HG03108 (cell line): ENCODE data around the gene OGFOD2.
"Not testable (repeated sequence)": the region's sequence is repeated elsewhere in the genome, so short reads cannot be mapped to it uniquely, and the experiment has no call there.

Source experiments
- ATAC-seq: cut with Tn5 transposase; IDR thresholded peaks from one replicate; pipeline ENCODE4 v1.9.1; 2021; ENCODE audit warnings: moderate library complexity; ENCODE audit not compliant: unreplicated experiment

OGFOD2 gene

GRCh38 chr12:123001464-123001863 lies 26.4 kb downstream of the OGFOD2 start:
- no peak for ATAC-seq

GRCh38 chr12:123003257-123003656 lies 28.2 kb downstream of the OGFOD2 start:
- no peak for ATAC-seq

- no peak for ATAC-seq
Measured at GRCh38 chr12:123004287-123004686, 29.2 kb downstream of the OGFOD2 start.

- no peak for ATAC-seq
Measured at GRCh38 chr12:123005081-123005626, 30.1 kb downstream of the OGFOD2 start.

GRCh38 chr12:123006977-123007376 lies 31.9 kb downstream of the OGFOD2 start:
- no peak for ATAC-seq

- no peak for ATAC-seq
Measured at GRCh38 chr12:123010110-123010509, 35.1 kb downstream of the OGFOD2 start.

GRCh38 chr12:123010681-123011080 lies 35.6 kb downstream of the OGFOD2 start:
- ATAC-seq, result no peak

GRCh38 chr12:123011701-123012100 lies 36.7 kb downstream of the OGFOD2 start:
- ATAC-seq, result no peak

- ATAC-seq, result no peak
Measured at GRCh38 chr12:123013185-123014095, 38.4 kb downstream of the OGFOD2 start.

- ATAC-seq, result not testable (repeated sequence)
Measured at GRCh38 chr12:123014473-123014872, 39.4 kb downstream of the OGFOD2 start.

GRCh38 chr12:123017753-123018152 lies 42.7 kb downstream of the OGFOD2 start:
- ATAC-seq, result no peak

- ATAC-seq, result no peak
Measured at GRCh38 chr12:123019841-123020138, 44.7 kb downstream of the OGFOD2 start.

GRCh38 chr12:123021688-123022604 lies 46.9 kb downstream of the OGFOD2 start:
- ATAC-seq, result no peak

GRCh38 chr12:123022846-123023245 lies 47.8 kb downstream of the OGFOD2 start:
- no peak for ATAC-seq

GRCh38 chr12:123024819-123025391 lies 49.9 kb downstream of the OGFOD2 start:
- no peak for ATAC-seq

GRCh38 chr12:123026094-123026853 lies 51.2 kb downstream of the OGFOD2 start:
- ATAC-seq, result no peak

GRCh38 chr12:123027726-123028445 lies 52.8 kb downstream of the OGFOD2 start:
- no peak for ATAC-seq

GRCh38 chr12:123028475-123028874 lies 53.4 kb downstream of the OGFOD2 start:
- ATAC-seq, result no peak

- no peak for ATAC-seq
Measured at GRCh38 chr12:123029550-123029949, 54.5 kb downstream of the OGFOD2 start.
